IMR-90 (cell line): ENCODE measurements around the gene ADAMTSL1. TPM values are rescaled to one million over a fixed set of nuclear protein-coding genes. Genes with fewer than 3 reads are reported as not detected.

Source experiments
- ATAC-seq: fragments of 200-7000 bp; cut with Tn5 transposase; 2 replicates; pipeline ENCODE4 v1.9.1; 2020; ENCODE audit warnings: low read depth, mild to moderate bottlenecking, moderate library complexity
- BruUV-seq: library from RNA; stranded (reverse); fragments of 400-500 nt; replicated peaks from 2 replicates; lab custom pipeline; 2021; lab: Mats Ljungman, UMichigan
- CTCF ChIA-PET: fragments of 300-600 bp; formaldehyde crosslinking; extraction: SDS; loops from one replicate; lab custom pipeline; 2021; ENCODE audit warnings: antibody characterized with exemption; lab: Yijun Ruan, JAX
- POLR2A ChIA-PET: fragments of 300-600 bp; sonication (Branson Sonifier 250); formaldehyde crosslinking; loops from one replicate; lab custom pipeline; 2022; ENCODE audit warnings: antibody characterized with exemption; ENCODE audit not compliant: unreplicated experiment; lab: Charles Lee
- DNase-seq: peaks from one replicate; pipeline ENCODE4 v3.0.0; 2013
- H2AFZ ChIP-seq: replicated peaks from 2 replicates; pipeline ENCODE3; 2013; ENCODE audit warnings: low read length, mild to moderate bottlenecking; ENCODE audit not compliant: poor library complexity
- H2AK5ac ChIP-seq: 2 replicates; pipeline ENCODE4 v1.6.1; 2013; ENCODE audit warnings: low read depth, low read length, inconsistent platforms
- H2AK9ac ChIP-seq: replicated peaks from 2 replicates; pipeline ENCODE3; 2013; ENCODE audit warnings: mild to moderate bottlenecking, low read depth, low read length, moderate library complexity; ENCODE audit not compliant: poor library complexity
- H2BK120ac ChIP-seq: 2 replicates; pipeline ENCODE4 v1.6.1; 2013; ENCODE audit warnings: low read depth, low read length, inconsistent platforms
- H2BK15ac ChIP-seq: 3 replicates; pipeline ENCODE4 v1.6.1; 2013; ENCODE audit warnings: low read depth, low read length, inconsistent platforms
- H2BK20ac ChIP-seq: 2 replicates; pipeline ENCODE4 v1.6.1; 2013; ENCODE audit warnings: low read depth, mild to moderate bottlenecking, inconsistent platforms, low read length, moderate library complexity
- H2BK5ac ChIP-seq: 2 replicates; pipeline ENCODE4 v1.6.1; 2013; ENCODE audit warnings: mild to moderate bottlenecking, low read depth, low read length, inconsistent platforms; ENCODE audit not compliant: poor library complexity, severe bottlenecking
- H3K14ac ChIP-seq: replicated peaks from 2 replicates; pipeline ENCODE4 v1.6.1; 2013; ENCODE audit warnings: low read depth, low read length, inconsistent platforms
- H3K18ac ChIP-seq: 2 replicates; pipeline ENCODE4 v1.6.1; 2013; ENCODE audit warnings: low read depth, low read length, control low read depth
- H3K23ac ChIP-seq: 2 replicates; pipeline ENCODE4 v1.6.1; 2013; ENCODE audit warnings: low read depth, low read length, inconsistent platforms
- H3K27ac ChIP-seq: 2 replicates; pipeline ENCODE4 v1.5.1; 2013; ENCODE audit warnings: mild to moderate bottlenecking, control low read depth, low read length; ENCODE audit not compliant: insufficient read depth
- H3K27me3 ChIP-seq: 2 replicates; pipeline ENCODE4 v1.6.1; 2013; ENCODE audit warnings: low read length; ENCODE audit not compliant: control insufficient read depth, insufficient read depth
- H3K36me3 ChIP-seq: 2 replicates; pipeline ENCODE4 v1.6.1; 2013; ENCODE audit warnings: low read length, mixed read lengths; ENCODE audit not compliant: control insufficient read depth, insufficient read depth
- H3K4ac ChIP-seq: 2 replicates; pipeline ENCODE4 v1.6.1; 2013; ENCODE audit warnings: low read depth, low read length, inconsistent platforms
- H3K4me1 ChIP-seq: 2 replicates; pipeline ENCODE4 v1.6.1; 2013; ENCODE audit warnings: low read length, mixed read lengths; ENCODE audit not compliant: control insufficient read depth, insufficient read depth
- H3K4me2 ChIP-seq: 2 replicates; pipeline ENCODE4 v1.6.1; 2013; ENCODE audit warnings: low read depth, mild to moderate bottlenecking, control low read depth, low read length, moderate library complexity
- H3K4me3 ChIP-seq: 2 replicates; pipeline ENCODE4 v1.5.1; 2013; ENCODE audit warnings: low read depth, mild to moderate bottlenecking, control low read depth, low read length, moderate library complexity; ENCODE audit not compliant: insufficient read depth
- H3K56ac ChIP-seq: 2 replicates; pipeline ENCODE4 v1.6.1; 2013; ENCODE audit warnings: low read length, inconsistent platforms; ENCODE audit not compliant: insufficient read depth; ENCODE audit errors: extremely low read depth
- H3K79me1 ChIP-seq, 2 experiments: 2 replicates each; pipeline ENCODE4 v1.6.1; 2013; ENCODE audit warnings: low read length in 2 of 2, inconsistent platforms in 1 of 2, low read depth in 1 of 2
- H3K9ac ChIP-seq: 2 replicates; pipeline ENCODE4 v1.6.1; 2013; ENCODE audit warnings: low read depth, low read length, control low read depth
- H3K9me1 ChIP-seq: 2 replicates; pipeline ENCODE4 v1.6.1; 2013; ENCODE audit warnings: low read length, inconsistent platforms; ENCODE audit not compliant: insufficient read depth
- H3K9me3 ChIP-seq: 2 replicates; pipeline ENCODE4 v1.6.1; 2013; ENCODE audit warnings: low read length; ENCODE audit not compliant: control insufficient read depth, insufficient read depth
- H4K20me1 ChIP-seq: 2 replicates; pipeline ENCODE4 v1.6.1; 2013; ENCODE audit warnings: low read length, inconsistent platforms; ENCODE audit not compliant: insufficient read depth
- H4K5ac ChIP-seq: 2 replicates; pipeline ENCODE4 v1.6.1; 2013; ENCODE audit warnings: mild to moderate bottlenecking, low read depth, low read length, control low read depth
- H4K8ac ChIP-seq, 2 experiments: 2 replicates each; pipeline ENCODE4 v1.6.1; 2013; ENCODE audit warnings: low read depth in 2 of 2, low read length in 2 of 2, control low read depth in 1 of 2, inconsistent platforms in 1 of 2
- H4K91ac ChIP-seq: 2 replicates; pipeline ENCODE4 v1.6.1; 2013; ENCODE audit warnings: low read depth, low read length, inconsistent platforms; ENCODE audit not compliant: insufficient read depth
- BHLHE40 ChIP-seq: fragments of 150-350 bp; IDR thresholded peaks from 2 replicates; pipeline ENCODE4 v1.6.1; 2016; ENCODE audit warnings: mild to moderate bottlenecking, low read depth, low read length
- CHD1 ChIP-seq: IDR thresholded peaks from 2 replicates; pipeline ENCODE4 v1.6.1; 2012; ENCODE audit warnings: low read depth, low read length, improper control_type of control experiment
- MXI1 ChIP-seq: IDR thresholded peaks from 2 replicates; pipeline ENCODE4 v1.6.1; 2012; ENCODE audit warnings: low read depth, mild to moderate bottlenecking, low read length, moderate library complexity, borderline replicate concordance
- RAD21 ChIP-seq: IDR thresholded peaks from 2 replicates; pipeline ENCODE4 v1.6.1; 2012; ENCODE audit warnings: low read length, improper control_type of control experiment
- RCOR1 ChIP-seq: IDR thresholded peaks from 2 replicates; pipeline ENCODE4 v1.6.1; 2012; ENCODE audit warnings: mild to moderate bottlenecking, low read length, improper control_type of control experiment; ENCODE audit not compliant: insufficient replicate concordance
- WGBS, 2 experiments: methylation state at CpG; one replicate each; pipeline versions ENCODE4 v1.1.5 to v1.1.7; 2013; ENCODE audit warnings: missing lambda C conversion rate in 2 of 2; ENCODE audit not compliant: insufficient read length in 1 of 2; ENCODE audit errors: extremely low coverage in 2 of 2; 5-methylcytosine and 5-hydroxymethylcytosine counted together
- dilution Hi-C: fragments of 300-500 bp; cut with HindIII; formaldehyde crosslinking; loops from one replicate; pipeline ENCODE4 v1.14.3; 2018; ENCODE audit warnings: low sequenced_read_pairs; ENCODE audit not compliant: unreplicated experiment
- in situ Hi-C: fragments of 300-500 bp; cut with MboI; formaldehyde crosslinking; loops from 3 replicates; pipeline ENCODE4 v1.14.3; 2019; ENCODE audit warnings: low sequenced_read_pairs, inconsistent platforms, mixed read lengths
- intact Hi-C: fragments of 100-400 bp; cut with micrococcal nuclease; formaldehyde crosslinking; loops from 2 replicates; pipeline ENCODE4 v1.10.0; 2022
- polyA plus RNA-seq, 3 experiments: library from polyadenylated mRNA; depleted of rRNA; stranded (reverse); fragments of >200 nt; gene quantifications; 2 replicates each; pipeline ENCODE4 v1.2.3, GENCODE V29; 2012; ENCODE audit warnings: low replicate concordance in 1 of 3
- total RNA-seq: library from RNA; depleted of rRNA; stranded (reverse); fragments of >200 nt; gene quantifications from 2 replicates; pipeline ENCODE4 v1.2.3, GENCODE V29; 2012
- TF ChIP-seq, protein P1 (sequence below): fragments of 150-350 bp; IDR thresholded peaks from 2 replicates; pipeline ENCODE4 v1.6.1; 2017; ENCODE audit warnings: mild to moderate bottlenecking, antibody characterized with exemption, low read length, low read depth

ADAMTSL1 gene
- total and polyA plus RNA-seq, 2 of the 4 experiments (the other 2 are of a cell fraction), result 38.2 to 62.2 TPM

DNA sequence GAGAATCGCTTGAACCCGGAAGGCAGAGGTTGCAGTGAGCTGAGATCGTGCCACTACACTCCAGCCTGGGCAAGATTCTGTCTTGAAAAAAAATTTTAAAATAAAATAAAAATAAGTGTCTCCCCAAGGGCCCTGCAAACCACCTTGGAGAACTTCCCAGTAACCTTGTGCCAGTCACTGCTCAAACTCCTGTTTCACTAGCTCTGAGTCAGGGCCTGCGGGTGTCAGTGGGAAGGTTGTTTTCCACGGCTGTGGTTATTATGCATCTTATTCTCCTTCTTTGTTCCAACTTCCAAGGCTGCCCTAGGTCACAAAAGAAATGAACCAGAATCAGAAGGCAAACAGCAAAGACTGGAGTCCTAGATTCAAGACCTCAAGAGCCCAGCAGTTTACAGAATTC lies 246.7 kb downstream of the ADAMTSL1 start:
- Histone ChIP-seq H3K9me3 (no peaks in the 10 kb centered on the region), H4K5ac (no peak overlapping the region), H4K8ac (no peak overlapping the region), H2AK5ac (no peak overlapping the region), H3K27me3 (no peaks in the 10 kb centered on the region), H3K36me3 (no peaks in the 10 kb centered on the region), H3K9ac (no peak overlapping the region), H2BK5ac (no peak overlapping the region), H2BK15ac (no peak overlapping the region), H3K9me1 (no peaks in the 10 kb centered on the region), H3K18ac (no peak overlapping the region), H4K20me1 (no peaks in the 10 kb centered on the region), H3K79me1 (no peaks in the 10 kb centered on the region), H3K14ac (no peak overlapping the region), H3K27ac (no peak overlapping the region), H2BK20ac (no peak overlapping the region), H3K4me3 (no peak overlapping the region), H3K56ac (no peak overlapping the region), H3K4me1 (no peaks in the 10 kb centered on the region), H2AK9ac (no peak overlapping the region), H2BK120ac (no peak overlapping the region), H4K91ac (no peak overlapping the region), H3K4me2 (no peak overlapping the region), H3K23ac (no peak overlapping the region), H3K4ac (no peak overlapping the region), H2AFZ (no peak overlapping the region)
- no TSS peak for BruUV-seq
- TF ChIP-seq BHLHE40, result no peak
- TF ChIP-seq MXI1, result no peak
- TF ChIP-seq CHD1, result no peak
- TF ChIP-seq RCOR1, result no peak
- TF ChIP-seq RAD21, result no peak
- TF ChIP-seq, protein P1, sequence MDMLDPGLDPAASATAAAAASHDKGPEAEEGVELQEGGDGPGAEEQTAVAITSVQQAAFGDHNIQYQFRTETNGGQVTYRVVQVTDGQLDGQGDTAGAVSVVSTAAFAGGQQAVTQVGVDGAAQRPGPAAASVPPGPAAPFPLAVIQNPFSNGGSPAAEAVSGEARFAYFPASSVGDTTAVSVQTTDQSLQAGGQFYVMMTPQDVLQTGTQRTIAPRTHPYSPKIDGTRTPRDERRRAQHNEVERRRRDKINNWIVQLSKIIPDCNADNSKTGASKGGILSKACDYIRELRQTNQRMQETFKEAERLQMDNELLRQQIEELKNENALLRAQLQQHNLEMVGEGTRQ, result no peak
- ATAC-seq, result no peak
- dilution Hi-C loops (no loop called here), in situ Hi-C loops (no loop called here), intact Hi-C loops (no loop called here)
- CTCF ChIA-PET, result no interaction called here
- POLR2A ChIA-PET, result no interaction called here
- peak; percentile 28 for DNase-seq
- no CpG with 5 or more reads among the region's 5 CpGs for WGBS, 2 experiments
